HG03159 (cell line): Measurements from ENCODE around the gene ZNF521.

ENCODE experiments used
- ATAC-seq: cut with Tn5 transposase; IDR thresholded peaks from one replicate; pipeline ENCODE4 v1.9.1; 2021; ENCODE audit warnings: mild to moderate bottlenecking, moderate library complexity; ENCODE audit not compliant: unreplicated experiment

Gene ZNF521

GRCh38 chr18:25133879-25134278 is 218.1 kb downstream of the ZNF521 start:
- ATAC-seq, result no peak

DNA sequence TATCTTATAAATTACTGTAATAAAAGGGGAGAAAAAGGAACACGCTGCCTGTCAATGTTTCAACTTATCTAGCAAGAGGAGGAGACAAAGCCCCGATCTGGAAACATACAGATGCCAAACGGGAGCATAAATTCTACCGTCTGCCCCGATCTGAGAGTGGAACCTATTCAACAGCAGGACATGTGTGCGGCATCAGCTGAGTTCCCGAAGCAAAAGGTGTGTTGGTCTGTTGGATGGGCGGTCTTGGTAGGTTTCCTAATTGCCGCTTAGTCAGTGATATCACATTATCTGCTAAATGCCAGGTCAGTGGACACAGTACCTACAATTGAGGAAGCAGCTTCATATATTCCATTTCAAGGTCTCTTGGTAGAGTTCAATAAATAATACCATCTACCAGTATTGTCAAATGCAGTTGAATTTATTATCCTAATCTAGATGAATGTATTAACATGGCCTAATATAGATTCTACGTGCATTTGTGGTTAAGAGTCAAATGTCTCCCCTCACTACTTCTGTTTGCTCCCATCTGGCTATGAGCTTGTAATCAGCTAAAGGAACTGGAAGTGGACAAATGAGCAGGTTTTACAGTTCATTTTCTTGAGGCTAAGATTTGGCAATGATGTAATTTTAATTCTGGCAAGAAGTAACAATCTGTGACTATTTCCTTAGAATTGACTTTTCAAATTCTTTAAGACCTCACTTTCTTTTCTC is 219.0 kb downstream of the ZNF521 start:
- no peak for ATAC-seq

- no peak for ATAC-seq
Observed at GRCh38 chr18:25126751-25127150, 225.2 kb downstream of the ZNF521 start.

DNA sequence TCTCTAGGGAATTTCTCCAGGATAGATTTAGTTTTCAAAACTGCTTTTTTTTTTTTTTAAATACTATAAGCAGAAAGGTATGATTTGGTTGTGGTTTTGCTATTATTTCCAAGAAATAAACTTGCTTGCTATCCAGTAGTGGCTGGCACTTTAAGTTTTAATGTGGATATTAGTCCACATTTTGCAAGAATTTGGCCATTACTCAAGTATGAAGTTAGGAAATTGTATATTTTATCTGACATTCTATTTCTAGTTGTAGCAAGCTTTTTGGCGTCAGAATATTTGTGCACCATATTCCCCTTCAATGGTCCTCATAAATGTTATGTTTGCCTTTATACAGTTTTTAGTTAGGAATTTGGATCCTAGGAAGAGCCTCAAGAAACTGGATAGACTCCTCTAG is 226.3 kb downstream of the ZNF521 start:
- no peak for ATAC-seq

GRCh38 chr18:25123438-25124232 is 228.3 kb downstream of the ZNF521 start:
- no peak for ATAC-seq

GRCh38 chr18:25121442-25121841 is 230.5 kb downstream of the ZNF521 start:
- no peak for ATAC-seq

- ATAC-seq, result no peak
Observed at GRCh38 chr18:25113566-25113965, 238.4 kb downstream of the ZNF521 start.

DNA sequence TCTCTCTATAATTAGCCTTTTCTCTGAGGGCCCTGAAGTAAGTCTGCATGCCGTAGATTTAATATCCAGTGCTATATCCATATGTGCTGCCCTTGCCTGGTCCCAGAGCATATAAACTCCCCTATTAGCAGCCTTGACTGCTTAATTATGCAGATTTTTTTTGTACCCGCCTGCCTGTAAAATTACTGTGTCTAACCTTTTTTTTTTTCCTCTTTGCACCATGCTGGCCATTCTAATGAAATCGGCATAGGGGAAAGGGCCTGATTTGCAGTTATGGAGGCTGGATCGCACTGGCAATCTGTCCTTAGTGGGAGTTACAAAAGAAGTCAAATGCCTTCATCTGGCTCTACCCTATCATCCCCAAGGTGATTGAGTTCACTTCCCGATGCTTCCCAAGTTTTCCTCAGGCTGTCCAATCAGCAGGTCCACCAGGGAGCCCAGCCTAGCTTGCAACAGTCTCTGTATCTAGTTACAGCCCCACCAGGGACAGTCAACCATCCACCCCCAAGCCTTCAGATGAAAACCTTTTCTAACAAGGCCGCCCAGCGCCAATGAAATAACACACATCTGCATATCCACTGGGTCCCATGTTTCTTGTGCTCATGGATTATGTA is 239.0 kb downstream of the ZNF521 start:
- no peak for ATAC-seq

DNA sequence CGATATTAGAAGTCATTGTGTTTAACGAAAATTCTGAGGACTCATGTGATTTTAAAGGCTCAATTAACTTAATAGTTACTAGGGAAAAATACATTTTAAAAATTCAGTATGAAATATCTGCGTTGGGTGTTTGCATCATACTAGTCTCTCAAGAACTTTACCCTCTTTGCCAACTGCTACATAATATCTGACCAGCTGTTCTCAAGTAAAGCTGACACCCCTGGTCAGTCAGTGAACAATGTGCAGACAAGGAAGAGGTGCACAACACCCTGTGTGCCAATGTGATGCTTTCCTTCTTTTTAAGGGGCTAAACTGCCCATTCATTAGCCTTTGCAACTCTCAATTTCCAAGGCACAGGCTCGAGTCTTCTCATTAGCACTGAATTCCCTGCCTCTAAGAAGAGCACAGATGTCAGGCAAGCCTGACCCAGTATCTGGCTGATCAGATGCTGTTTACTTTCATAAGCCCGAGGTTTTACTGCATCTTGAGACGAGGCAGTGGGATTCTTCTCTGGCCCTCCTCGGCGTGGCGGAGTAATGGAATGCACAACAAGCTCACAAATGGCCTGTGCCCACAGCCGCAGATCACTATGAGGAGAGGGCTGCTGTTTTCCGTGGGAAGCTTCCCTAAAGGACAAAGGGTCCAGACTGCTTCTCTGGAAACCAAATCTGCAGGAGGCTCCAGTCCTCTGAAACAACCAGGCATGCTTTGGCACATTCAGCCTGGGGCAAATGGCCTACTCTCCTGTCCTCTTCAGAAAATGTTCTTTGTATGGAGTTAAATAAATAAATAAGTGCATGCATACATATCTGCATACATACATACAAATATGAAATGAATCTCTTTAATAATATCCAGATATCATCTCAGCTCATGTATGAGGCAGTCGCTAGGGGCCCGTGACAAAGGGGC is 240.3 kb downstream of the ZNF521 start:
- no peak for ATAC-seq

DNA sequence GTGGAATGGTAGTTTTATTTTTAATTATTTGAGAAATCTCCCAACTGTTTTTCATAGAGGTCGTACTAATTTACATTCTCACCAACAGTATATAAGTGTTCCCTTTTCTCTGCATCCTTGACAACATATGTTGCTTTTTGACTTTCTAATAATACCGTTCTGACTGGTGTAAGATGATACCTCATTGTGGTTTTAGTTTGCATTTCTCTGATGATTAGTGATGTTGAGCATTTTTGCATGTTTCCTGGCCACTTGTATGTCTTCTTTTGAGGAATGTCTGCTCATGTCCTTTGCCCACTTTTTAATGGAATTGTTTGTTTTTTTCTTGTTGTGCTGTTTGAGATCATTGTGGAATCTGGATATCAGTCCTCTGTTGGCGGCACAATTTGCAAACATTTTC is 242.5 kb downstream of the ZNF521 start:
- no peak for ATAC-seq

GRCh38 chr18:25103468-25104155 is 248.4 kb downstream of the ZNF521 start:
- ATAC-seq, result no peak

- no peak for ATAC-seq
Observed at GRCh38 chr18:25102662-25103061, 249.3 kb downstream of the ZNF521 start.

GRCh38 chr18:25100418-25100817 is 251.5 kb downstream of the ZNF521 start:
- ATAC-seq, result no peak

- no peak for ATAC-seq
Observed at GRCh38 chr18:25099895-25100294, 252.1 kb downstream of the ZNF521 start.

- ATAC-seq, result no peak
Observed at GRCh38 chr18:25097569-25098056, 254.4 kb downstream of the ZNF521 start.

GRCh38 chr18:25097057-25097456 is 254.9 kb downstream of the ZNF521 start:
- no peak for ATAC-seq

DNA sequence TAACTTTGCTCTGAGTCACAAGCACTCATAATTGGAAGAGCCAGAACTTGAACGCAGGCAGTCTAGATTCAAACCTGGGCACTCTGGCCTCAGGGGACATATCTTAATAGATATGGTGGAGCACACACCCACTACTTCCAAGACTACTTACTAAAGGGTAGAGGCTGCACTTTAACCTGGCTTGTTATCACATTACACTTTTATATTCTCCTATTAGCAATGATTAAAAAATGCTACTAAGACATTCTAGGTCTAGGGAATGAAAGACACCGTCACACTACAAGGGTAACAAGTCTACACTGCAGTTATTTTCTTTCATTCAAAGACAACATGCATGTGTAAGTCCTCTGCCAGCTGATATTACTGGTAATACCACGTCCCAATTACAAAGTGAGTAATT is 258.8 kb downstream of the ZNF521 start:
- ATAC-seq, result no peak

DNA sequence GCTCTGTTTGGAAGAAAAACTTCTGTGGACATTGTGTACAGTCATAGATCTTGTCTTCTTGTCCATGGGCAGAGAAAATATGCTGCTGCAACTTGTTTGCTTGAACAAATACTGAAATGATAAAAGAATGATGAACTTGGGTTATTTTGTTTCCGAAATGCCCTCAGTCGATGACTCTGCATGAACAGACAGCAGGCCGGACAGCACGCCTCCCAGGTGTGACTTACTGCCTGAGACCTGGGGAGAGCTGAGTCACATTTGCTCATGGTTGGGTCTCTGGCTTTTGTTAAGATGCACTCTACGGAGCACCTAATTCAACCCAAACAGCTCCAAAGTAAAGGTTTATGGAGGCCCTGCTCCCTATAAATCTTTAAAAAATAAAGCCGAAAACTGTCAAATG is 262.5 kb downstream of the ZNF521 start:
- ATAC-seq, result no peak

DNA sequence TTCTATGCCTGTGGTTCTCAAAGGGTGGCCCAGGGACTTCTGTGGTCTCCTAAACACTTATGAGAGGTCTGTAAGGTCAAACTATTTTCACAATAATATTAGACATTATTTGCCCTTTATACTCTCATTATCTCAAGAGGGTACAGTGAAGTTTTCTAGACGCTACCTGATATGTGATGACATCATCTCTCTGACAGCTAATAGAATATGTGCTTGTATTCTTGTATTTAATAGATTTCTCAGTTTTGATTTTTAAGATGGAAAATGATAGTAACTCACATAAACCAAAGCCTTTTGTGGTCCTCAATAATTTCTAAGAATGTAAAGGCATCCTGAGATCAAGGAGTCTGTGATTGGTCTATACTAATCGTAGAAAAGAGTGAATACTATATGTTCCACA is 265.1 kb downstream of the ZNF521 start:
- ATAC-seq, result no peak

GRCh38 chr18:25081001-25081400 is 271.0 kb downstream of the ZNF521 start:
- ATAC-seq, result no peak
